ENCODE data around the gene MAPK10. TPM values are rescaled to one million over a fixed set of nuclear protein-coding genes. Genes with fewer than 3 reads are reported as not detected.

Gene MAPK10
- total and polyA plus RNA-seq, 2 of the 8 experiments (the other 6 are each of a cell fraction or from before 2014, with no cell fraction given) = 2.5 to 3.1 TPM

- TF ChIP-seq BACH1 (IDR thresholded peaks at IDR 0.05; ENCODE audit: low read length) = no peak
- TF ChIP-seq CBX8 (IDR thresholded peaks at IDR 0.05; ENCODE audit: borderline replicate concordance, low read depth, low read length) = no peak
These were observed 33.5 kb downstream of the MAPK10 start (continued) for GRCh38 chr4:86326400-86326799.
